Activated CD4-positive, alpha-beta T cell treated with anti-CD3 and anti-CD28 coated beads for 4 hours (primary cell): ENCODE results near the gene TMTC4.
A peak's percentile ranks its signal among the peaks of the same experiment; 100 is the strongest.
"Not testable (repeated sequence)": the region's sequence is repeated elsewhere in the genome, so short reads cannot be mapped to it uniquely, and the experiment has no call there.

Experiments
- DNase-seq, 2 donors: peaks; one replicate each; pipeline ENCODE4 v3.0.0-alpha.2; 2020

Gene TMTC4

DNA sequence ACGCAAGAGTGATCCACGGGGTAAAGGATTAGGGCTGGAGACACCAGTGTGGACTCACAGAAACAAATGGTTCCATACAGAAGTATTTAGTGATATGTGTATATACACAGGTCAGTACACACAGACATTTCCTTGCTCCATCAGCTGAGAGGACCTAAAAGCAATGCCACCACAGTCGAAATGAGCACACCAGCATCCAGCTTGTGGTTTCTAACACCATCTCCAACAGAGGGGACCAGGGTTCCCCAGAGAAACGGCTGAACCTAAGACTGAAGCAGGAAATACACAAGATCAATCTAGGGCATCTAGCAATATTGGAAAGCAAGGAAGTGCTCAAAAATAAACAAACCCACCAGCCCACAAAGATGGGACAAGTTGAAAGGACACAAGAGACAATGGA lies 93.6 kb downstream of the TMTC4 start:
- no peak for DNase-seq

DNA sequence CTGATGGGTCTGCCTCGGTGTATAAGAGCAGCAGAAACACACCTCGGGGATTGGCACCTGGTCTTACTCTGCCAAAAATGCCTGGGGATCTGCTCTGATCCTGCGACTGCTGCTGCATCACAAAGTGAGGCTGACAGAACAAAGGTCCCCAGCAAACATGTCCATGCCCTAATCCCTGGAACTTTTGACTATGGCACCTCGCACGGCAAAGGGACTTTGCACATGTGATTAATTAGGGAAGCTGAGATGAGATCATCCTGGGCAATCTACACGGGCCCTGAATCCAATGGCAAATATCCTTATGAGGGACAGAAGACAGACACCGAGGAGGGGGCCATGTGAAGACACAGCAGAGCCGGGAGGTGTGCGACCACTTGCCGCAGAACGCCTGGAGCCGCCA lies 94.5 kb downstream of the TMTC4 start:
- DNase-seq, result no peak

DNA sequence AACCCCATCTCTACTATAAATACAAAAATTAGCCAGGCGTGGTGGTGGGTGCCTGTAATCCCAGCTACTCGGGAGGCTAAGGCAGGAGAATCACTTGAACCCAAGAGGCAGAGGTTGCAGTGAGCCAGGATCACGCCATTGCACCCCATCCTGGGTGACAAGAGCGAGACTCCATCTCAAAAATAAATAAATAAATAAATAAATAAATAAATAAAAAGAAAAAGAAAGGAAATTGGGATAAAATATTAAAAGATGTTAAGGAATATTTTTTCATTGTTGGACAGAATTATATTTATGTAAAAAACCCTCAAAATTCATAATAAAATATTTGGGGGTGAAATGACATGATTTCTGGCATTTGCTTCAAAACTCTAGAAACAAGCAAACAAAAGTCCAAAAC lies 97.4 kb downstream of the TMTC4 start:
- DNase-seq, result not testable (repeated sequence)

GRCh38 chr13:100573121-100573520 lies 101.5 kb downstream of the TMTC4 start:
- peak; percentile 75 to 80 for DNase-seq

- DNase-seq, result no peak
Observed at GRCh38 chr13:100566543-100566942, 108.1 kb downstream of the TMTC4 start.

DNA sequence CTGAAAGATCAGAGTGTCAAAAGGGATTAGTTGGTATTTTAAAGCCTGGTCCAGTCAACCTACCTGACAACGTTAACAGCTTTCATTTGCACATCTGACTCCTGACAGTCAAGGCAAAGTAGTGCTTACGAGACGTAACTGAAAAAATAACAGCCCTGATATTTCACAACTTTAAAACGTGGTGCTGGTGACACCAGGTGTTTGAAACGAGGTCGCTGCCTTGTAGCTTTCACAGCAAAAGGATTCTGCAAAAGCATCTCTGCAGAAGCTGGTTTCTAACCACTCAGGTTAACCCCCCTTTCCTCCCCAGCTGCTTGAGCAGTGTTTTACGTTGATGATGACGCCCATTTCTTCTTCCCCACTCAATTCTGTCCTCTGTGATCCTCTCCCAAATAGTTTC lies 109.3 kb downstream of the TMTC4 start:
- DNase-seq, result no peak

DNA sequence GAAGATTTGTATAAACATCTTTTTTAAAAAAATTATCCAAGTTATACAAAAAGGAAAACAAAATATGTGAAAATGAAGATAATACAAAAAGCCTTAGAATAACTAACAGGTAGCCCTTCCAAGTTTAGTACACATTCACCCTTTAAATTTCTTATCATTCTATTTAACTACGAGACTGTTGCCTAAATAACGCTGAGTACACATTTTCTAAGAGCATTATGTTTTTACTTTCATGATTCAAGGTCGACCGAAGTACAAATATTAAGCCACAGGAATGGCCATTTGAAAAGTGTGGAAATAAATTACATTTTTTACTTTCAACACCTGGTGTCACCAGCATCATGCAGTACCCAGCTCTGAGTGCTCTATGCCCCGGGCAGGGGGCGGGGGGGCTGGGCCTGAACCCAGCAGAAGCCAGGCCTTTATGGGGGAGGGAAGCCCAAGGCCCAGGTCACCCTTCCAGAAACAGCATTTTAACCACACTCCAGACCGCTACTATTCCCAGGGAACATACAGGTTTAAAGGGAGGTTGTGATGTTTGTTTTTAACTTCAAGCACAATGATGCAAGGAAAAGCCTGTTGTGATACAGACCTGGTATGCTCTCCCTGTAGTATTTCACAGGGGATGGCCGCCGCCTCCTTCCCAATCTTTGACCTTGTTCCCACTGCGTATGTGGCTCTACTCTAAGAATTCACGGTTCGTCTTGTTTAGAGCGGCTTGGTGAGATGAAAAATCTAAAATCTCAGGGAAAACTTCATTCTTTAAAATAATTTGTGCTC lies 110.0 kb downstream of the TMTC4 start:
- DNase-seq, result no peak

- DNase-seq, result no peak
Observed at GRCh38 chr13:100563779-100564178, 110.8 kb downstream of the TMTC4 start.

GRCh38 chr13:100561599-100562204 lies 112.9 kb downstream of the TMTC4 start:
- DNase-seq, result no peak

DNA sequence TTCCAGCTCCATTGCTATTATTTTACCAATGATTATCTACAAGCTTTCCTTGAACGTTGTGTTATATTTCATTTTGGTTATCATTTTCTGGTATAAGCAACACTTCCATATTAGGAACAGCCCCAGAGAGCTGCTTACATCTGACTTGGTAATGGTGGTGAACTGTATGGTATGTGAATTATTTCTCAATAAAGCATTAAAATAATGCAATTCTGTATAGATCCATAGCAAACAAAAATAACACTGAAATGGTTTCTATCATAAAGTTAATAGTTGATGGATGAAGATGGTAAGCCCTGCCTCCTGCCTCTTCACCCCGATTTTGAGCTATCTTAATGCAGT lies 113.5 kb downstream of the TMTC4 start:
- no peak for DNase-seq

DNA sequence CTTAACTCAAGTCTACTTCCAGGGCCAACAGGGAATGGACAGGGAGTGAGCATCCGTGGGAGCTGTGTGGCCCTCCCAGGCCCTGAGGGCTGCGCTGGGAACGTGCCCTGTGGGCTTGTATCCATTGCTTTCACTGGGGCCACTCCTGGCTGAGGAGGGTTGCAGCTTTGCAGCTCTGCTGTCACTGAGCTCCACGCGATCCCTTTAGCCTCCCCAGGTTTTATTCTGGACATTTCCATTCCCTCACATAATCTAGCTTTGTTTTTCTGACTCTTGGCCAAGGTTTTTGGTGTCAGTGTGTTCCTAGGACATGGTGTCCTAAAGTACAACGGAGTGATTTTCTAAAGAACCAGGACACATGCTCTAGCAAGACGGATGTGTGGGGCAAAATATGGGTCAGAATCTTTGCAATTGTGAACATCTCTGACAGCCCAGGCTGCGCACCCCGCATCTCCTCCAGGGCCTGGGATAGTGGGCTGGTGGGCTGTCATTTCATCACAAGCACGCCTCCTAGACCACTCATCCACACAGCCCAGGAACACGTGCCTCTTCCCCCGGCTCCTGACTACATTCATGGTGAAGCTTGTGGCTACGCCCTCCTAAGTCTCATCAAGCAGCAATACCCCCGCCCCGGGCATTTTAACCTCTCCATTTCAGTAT lies 114.0 kb downstream of the TMTC4 start:
- no peak for DNase-seq

- DNase-seq, result no peak
Observed at GRCh38 chr13:100559886-100560285, 114.7 kb downstream of the TMTC4 start.
